Gastrocnemius medialis (tissue), 4 donors: ENCODE data around the gene REX1BD.

Experiments used
- CTCF ChIP-seq, 5 experiments: fragments of 450-650 bp in 3 of 5; fragments of 200-600 bp in 2 of 5; sonication (generic) in 2 of 5; IDR thresholded peaks in 4 of 5; conservative IDR thresholded peaks in 1 of 5; 1 replicate in 4 of 5; 2 replicates in 1 of 5; pipeline ENCODE4 v1.5.1; 2016 to 2019; ENCODE audit warnings: antibody characterized with exemption in 5 of 5, mild to moderate bottlenecking in 3 of 5, moderate library complexity in 3 of 5
- POLR2A ChIP-seq, 2 donors: fragments of 450-650 bp; IDR thresholded peaks; one replicate each; pipeline ENCODE4 v1.6.1; 2017; ENCODE audit warnings: antibody characterized with exemption in 2 of 2, mild to moderate bottlenecking in 2 of 2, moderate library complexity in 2 of 2

GRCh38 chr19:18562086-18562485 lies 26.5 kb upstream of the REX1BD start:
- TF ChIP-seq CTCF (IDR thresholded peaks at IDR 0.05 in 4 of 5, conservative IDR thresholded peaks at IDR 0.05 in 1 of 5) (no peak), POLR2A (IDR thresholded peaks at IDR 0.05) (no peak)
